Measurements from ENCODE around the gene WDR47.

GRCh38 chr1:109056064-109056463, 14.2 kb upstream of the WDR47 start:
- TF ChIP-seq CTCF (IDR thresholded peaks at IDR 0.05 in 2 of 3, conservative IDR thresholded peaks at IDR 0.05 in 1 of 3; ENCODE audit: borderline replicate concordance in 1 of 3, insufficient read depth in 1 of 3, low read depth in 2 of 3, low read length in 2 of 3) (no peak), REST (IDR thresholded peaks at IDR 0.05; ENCODE audit: low read depth) (no peak), FOSL1 (IDR thresholded peaks at IDR 0.05; ENCODE audit: low read depth) (no peak), CEBPB (IDR thresholded peaks at IDR 0.05; ENCODE audit: low read depth) (no peak), ZFX (IDR thresholded peaks at IDR 0.05) (no peak), POLR2AphosphoS5 (IDR thresholded peaks at IDR 0.05; ENCODE audit: low read depth, low read length) (no peak)
